Loucy (cell line): ENCODE data around the gene PANK4.
A peak's percentile ranks its signal among the peaks of the same experiment; 100 is the strongest.

Experiments
- H2AFZ ChIP-seq: fragments of 200-600 bp; sonication (generic); 2 replicates; pipeline ENCODE4 v1.6.0; 2016; ENCODE audit warnings: antibody characterized with exemption, mild to moderate bottlenecking, low read length, moderate library complexity
- H3F3A ChIP-seq: fragments of 200-600 bp; 2 replicates; pipeline ENCODE4 v1.6.0; 2016; ENCODE audit warnings: antibody characterized with exemption, low read depth, mild to moderate bottlenecking
- H3K27me3 ChIP-seq: fragments of 200-600 bp; sonication (generic); 2 replicates; pipeline ENCODE4 v1.6.1; 2014; ENCODE audit warnings: low read length, mild to moderate bottlenecking; ENCODE audit not compliant: insufficient read depth, poor library complexity, severe bottlenecking
- H3K36me3 ChIP-seq: fragments of 200-600 bp; sonication (generic); 2 replicates; pipeline ENCODE4 v1.6.1; 2016; ENCODE audit warnings: low read length; ENCODE audit not compliant: insufficient read depth
- H3K4me1 ChIP-seq: fragments of 200-600 bp; sonication (generic); 2 replicates; pipeline ENCODE4 v1.5.1; 2014; ENCODE audit warnings: low read length, mild to moderate bottlenecking; ENCODE audit not compliant: insufficient read depth, poor library complexity, severe bottlenecking
- H3K4me2 ChIP-seq: fragments of 200-600 bp; sonication (generic); 2 replicates; pipeline ENCODE4 v1.6.0; 2014; ENCODE audit warnings: antibody characterized with exemption, low read length, low read depth, mild to moderate bottlenecking; ENCODE audit not compliant: poor library complexity, severe bottlenecking
- H3K4me3 ChIP-seq: fragments of 200-600 bp; sonication (generic); 2 replicates; pipeline ENCODE4 v1.5.1; 2014; ENCODE audit warnings: low read length, mild to moderate bottlenecking, mixed read lengths; ENCODE audit not compliant: poor library complexity, severe bottlenecking
- H3K79me2 ChIP-seq: fragments of 200-600 bp; sonication (generic); 2 replicates; pipeline ENCODE4 v1.6.1; 2014; ENCODE audit warnings: low read length; ENCODE audit not compliant: insufficient read depth
- H3K9ac ChIP-seq: fragments of 200-600 bp; sonication (generic); 2 replicates; pipeline ENCODE4 v1.6.0; 2014; ENCODE audit warnings: mild to moderate bottlenecking, low read depth, low read length, moderate library complexity; ENCODE audit not compliant: poor library complexity, severe bottlenecking
- H3K9me2 ChIP-seq: fragments of 200-600 bp; sonication (generic); replicated peaks from 2 replicates; pipeline ENCODE4 v1.6.1; 2016; ENCODE audit warnings: low read depth, low read length, mixed read lengths
- H3K9me3 ChIP-seq: fragments of 200-600 bp; sonication (generic); 2 replicates; pipeline ENCODE4 v1.6.1; 2014; ENCODE audit warnings: mild to moderate bottlenecking, antibody characterized with exemption, low read length, low read depth; ENCODE audit not compliant: insufficient read depth
- H4K20me1 ChIP-seq: fragments of 200-600 bp; sonication (generic); 2 replicates; pipeline ENCODE4 v1.6.0; 2014; ENCODE audit warnings: antibody characterized with exemption, low read length, mild to moderate bottlenecking; ENCODE audit not compliant: insufficient read depth, poor library complexity, severe bottlenecking
- CTCF ChIP-seq: fragments of 200-600 bp; sonication (generic); conservative IDR thresholded peaks from 2 replicates; pipeline ENCODE4 v1.5.1; 2014; ENCODE audit warnings: mild to moderate bottlenecking, antibody characterized with exemption, low read length
- EZH2phosphoT487 ChIP-seq: fragments of 200-600 bp; IDR thresholded peaks from 2 replicates; pipeline ENCODE4 v1.6.1; 2018; ENCODE audit warnings: antibody characterized with exemption, mild to moderate bottlenecking, moderate library complexity, borderline replicate concordance

The PANK4 gene

GRCh38 chr1:2501820-2502119, 24.6 kb downstream of the PANK4 start:
- Histone ChIP-seq H2AFZ (no peak overlapping the region), H3K4me2 (no peak overlapping the region)

DNA sequence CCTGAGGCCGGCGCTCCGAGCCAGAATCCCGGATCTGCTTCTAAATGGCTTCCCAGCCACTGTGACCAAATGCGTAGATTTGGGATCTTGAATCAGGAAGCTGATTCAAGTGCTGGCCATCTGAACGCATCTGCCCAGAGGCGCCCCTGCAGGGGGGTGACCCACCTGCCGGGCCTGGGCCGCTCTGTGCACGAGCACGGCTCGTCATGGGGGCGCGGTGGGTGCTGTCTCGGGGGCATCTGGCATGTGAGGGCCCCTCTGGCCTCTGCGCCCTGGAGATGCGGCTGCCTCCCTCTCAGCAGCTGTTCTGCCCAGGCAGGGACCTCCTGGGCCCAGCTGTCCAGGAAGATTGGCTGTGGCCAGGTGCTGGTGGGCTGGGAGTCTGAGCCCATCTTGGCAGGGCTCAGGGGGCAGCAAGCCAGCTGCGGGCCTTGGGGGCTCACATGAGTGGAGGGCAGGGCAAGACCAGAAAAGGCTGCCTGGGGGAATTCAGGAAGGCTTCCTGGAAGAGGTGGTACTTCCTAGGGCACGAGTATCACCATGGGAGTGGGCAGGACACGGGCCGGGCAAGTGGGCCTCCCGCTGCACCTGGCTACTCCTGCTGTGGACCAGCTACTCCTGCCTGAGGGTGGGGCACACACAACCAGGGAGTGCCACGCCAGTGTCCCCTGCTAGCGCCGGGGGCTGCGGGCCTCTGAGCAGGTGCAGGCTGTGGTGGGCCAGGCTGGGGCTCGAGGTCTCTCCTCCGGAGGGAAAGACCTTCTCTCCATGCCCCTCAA, 25.2 kb downstream of the PANK4 start:
- H3K4me3 ChIP-seq, result no peak overlapping the region
- H3K9me2 ChIP-seq, result no peaks in the 10 kb centered on the region
- H3K4me2 ChIP-seq, result peak overlapping the region; percentile 93
- no peaks in the 10 kb centered on the region for H4K20me1 ChIP-seq
- H3K27me3 ChIP-seq, result no peaks in the 10 kb centered on the region
- H3K4me1 ChIP-seq, result peaks cover 32% of the 10 kb centered on the region
- peak overlapping the region; percentile 83 for H3K9ac ChIP-seq
- no peak for TF ChIP-seq EZH2phosphoT487
- TF ChIP-seq CTCF, result no peak
- no peaks in the 10 kb centered on the region for H3K9me3 ChIP-seq
- H3K36me3 ChIP-seq, result no peaks in the 10 kb centered on the region
- no peak overlapping the region for H2AFZ ChIP-seq
- H3K79me2 ChIP-seq, result no peaks in the 10 kb centered on the region
- no peaks in the 10 kb centered on the region for H3F3A ChIP-seq

More at GRCh38 chr1:2501820-2502119, 24.6 kb downstream of the PANK4 start:
- no peak for TF ChIP-seq EZH2phosphoT487
- no peak for TF ChIP-seq CTCF
- Histone ChIP-seq H3K9me2 (no peaks in the 10 kb centered on the region), H3F3A (no peaks in the 10 kb centered on the region), H3K9ac (peak overlapping the region; percentile 83), H3K36me3 (no peaks in the 10 kb centered on the region), H4K20me1 (no peaks in the 10 kb centered on the region), H3K27me3 (no peaks in the 10 kb centered on the region), H3K9me3 (no peaks in the 10 kb centered on the region), H3K4me1 (peaks cover 28% of the 10 kb centered on the region), H3K4me3 (no peak overlapping the region), H3K79me2 (no peaks in the 10 kb centered on the region)

DNA sequence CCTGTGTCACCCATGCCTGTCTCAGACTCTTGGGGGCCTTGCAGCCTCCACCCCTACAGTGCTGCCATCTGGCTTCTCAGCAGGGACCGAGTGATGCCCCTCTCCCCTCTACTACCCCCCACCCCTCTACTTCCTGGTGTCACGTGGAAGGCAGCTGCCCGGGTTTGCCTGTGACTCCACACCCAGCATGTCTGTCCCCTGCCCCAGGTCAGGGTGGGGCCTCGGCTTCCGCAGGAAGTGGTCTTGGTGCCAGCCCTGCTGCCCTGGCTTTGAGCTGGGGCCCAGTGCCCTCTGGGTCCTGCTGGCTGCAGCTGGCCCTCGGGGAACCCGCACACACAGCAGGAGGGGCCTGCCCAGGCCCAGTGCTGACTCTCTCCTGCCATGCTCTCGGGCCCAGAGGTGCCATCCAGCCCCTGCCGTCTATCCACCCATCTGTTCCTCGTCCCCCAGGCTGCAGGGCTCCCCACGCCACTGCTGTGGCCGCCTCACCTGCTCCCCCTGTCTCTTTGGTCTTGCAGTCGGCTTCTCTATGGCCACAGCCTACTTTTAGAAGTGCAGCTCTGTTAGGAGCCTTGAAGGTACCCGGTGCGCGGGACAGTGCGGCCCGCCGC, 26.3 kb downstream of the PANK4 start:
- no peaks in the 10 kb centered on the region for H4K20me1 ChIP-seq
- peak overlapping the region; percentile 62 for H3K4me3 ChIP-seq
- H3K9ac ChIP-seq, result peak overlapping the region; percentile 83
- H3K4me2 ChIP-seq, result peak overlapping the region; percentile 93
- no peak overlapping the region for H2AFZ ChIP-seq
- no peaks in the 10 kb centered on the region for H3K9me3 ChIP-seq
- H3K9me2 ChIP-seq, result no peaks in the 10 kb centered on the region
- H3F3A ChIP-seq, result no peaks in the 10 kb centered on the region
- H3K27me3 ChIP-seq, result no peaks in the 10 kb centered on the region
- no peaks in the 10 kb centered on the region for H3K36me3 ChIP-seq
- H3K4me1 ChIP-seq, result peaks cover 37% of the 10 kb centered on the region
- H3K79me2 ChIP-seq, result no peaks in the 10 kb centered on the region
- TF ChIP-seq EZH2phosphoT487, result no peak
- 0 out of 2 replicates have a peak, but pooled peaks have one; percentile 9 for TF ChIP-seq CTCF
